HG02870 (cell line): ENCODE measurements around the gene TAOK3.

Source experiments
- ATAC-seq: cut with Tn5 transposase; IDR thresholded peaks from one replicate; pipeline ENCODE4 v1.9.1; 2021; ENCODE audit warnings: mild to moderate bottlenecking, moderate library complexity; ENCODE audit not compliant: unreplicated experiment

Gene TAOK3

DNA sequence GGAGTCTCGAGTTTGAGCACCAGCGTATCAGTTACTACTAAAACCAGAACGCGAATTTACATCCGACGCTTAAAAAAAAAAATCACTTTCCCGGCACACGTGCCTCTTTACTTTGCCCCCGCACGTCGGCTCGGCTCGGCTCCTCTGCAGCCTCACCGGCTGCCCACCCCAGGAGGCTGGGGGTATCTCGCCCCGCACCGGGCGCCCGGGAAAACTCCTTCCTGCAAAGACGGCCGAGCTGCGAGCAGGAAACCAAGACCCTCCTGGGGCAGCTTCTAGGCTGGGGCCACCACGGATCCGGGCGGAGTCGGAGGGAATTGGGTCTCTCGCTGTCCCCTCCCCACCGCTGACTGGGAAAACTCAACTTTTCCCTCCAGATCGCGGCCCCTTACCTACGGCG, 269.5 kb downstream of the TAOK3 start:
- ATAC-seq: no peak

DNA sequence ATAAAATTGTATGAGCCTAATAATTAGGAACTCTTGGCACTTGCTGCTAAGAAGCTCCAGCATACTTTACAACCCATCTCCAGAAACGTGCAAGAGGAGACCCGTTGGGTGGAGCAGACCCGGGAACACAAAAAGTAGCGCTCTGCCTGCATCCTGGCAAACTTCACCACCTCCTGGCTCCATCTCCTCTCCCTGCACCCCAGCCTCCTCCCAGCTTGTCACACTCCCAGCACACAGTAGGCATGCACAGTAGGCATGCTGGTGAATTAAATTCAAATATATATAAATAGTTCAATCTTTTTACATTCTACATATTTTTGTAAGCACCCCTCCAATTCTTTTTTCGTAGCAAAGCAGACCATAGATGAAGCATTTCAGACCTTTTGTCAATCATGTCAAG, 270.1 kb downstream of the TAOK3 start:
- ATAC-seq: no peak

DNA sequence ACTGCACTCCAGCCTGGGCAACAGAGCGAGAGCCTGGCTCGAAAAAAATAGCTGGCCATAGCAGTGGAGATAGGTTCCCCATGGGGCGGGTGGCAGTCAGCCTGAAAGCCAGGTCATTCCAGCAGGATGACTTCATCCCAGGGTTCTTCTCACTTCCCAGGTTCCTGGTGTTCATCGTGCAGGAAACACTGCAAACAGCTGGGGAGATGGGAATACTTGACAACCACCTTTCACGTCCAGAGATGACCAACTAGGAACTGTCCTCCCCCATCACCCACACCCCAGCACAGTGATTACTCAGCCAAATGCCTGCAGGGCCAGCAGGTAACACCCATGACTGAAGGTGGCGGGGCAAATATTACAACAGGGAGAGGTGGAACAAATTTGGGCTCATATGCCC, 270.6 kb downstream of the TAOK3 start:
- ATAC-seq: no peak

DNA sequence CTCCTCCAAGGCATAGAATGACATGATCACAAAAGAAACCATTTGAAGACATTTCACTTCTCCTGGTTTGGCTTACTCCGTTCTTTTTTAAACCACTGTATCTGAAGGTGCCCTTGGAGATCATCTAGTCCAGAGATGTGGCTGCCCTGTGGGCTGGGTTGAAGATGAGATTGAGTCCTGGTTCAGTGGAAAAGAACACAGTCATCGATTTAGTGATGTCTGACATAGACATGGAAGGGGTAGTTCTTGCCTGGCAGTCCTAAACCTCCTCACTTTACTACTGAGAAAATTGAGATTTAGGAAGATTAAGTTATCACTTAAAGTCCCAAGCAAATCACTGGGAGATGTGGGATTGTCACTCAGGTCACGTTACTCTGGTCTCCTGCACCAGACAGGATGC, 271.7 kb downstream of the TAOK3 start:
- no peak for ATAC-seq
